ENCODE results near the gene FAM171A1. TPM values are rescaled to one million over a fixed set of nuclear protein-coding genes. Genes with fewer than 3 reads are reported as not detected.

FAM171A1 gene
- total and polyA plus RNA-seq, 2 donors (not counting 1 experiment from before 2014, with no cell fraction given) = 0.09 TPM; not detected in 1

- Histone ChIP-seq H3K4me2 (replicated peaks; ENCODE audit: low read depth, low read length, poor library complexity, severe bottlenecking) (no peak overlapping the region), H4K20me1 (ENCODE audit: control insufficient read depth, insufficient read depth, low read length, poor library complexity, severe bottlenecking) (no peaks in the 10 kb centered on the region), H3K9me3 (ENCODE audit: control extremely low read depth in 1 of 3, control insufficient read depth in 2 of 3, insufficient read depth in 1 of 3, low read length in 2 of 3) (no peaks in the 10 kb centered on the region), H3K79me2 (ENCODE audit: control insufficient read depth, insufficient read depth, low read length) (no peaks in the 10 kb centered on the region), H3K36me3 (replicated peaks in 1 of 2; ENCODE audit: control extremely low read depth in 1 of 2, control insufficient read depth in 1 of 2, extremely low read depth in 1 of 2, insufficient read depth in 2 of 2, low read length in 1 of 2) (no peaks in the 10 kb centered on the region), H3K9ac (ENCODE audit: low read length) (no peak overlapping the region), H3K27ac (ENCODE audit: low read length in 2 of 2) (no peak overlapping the region), H3K4me3 (ENCODE audit: control extremely low read depth in 1 of 5, extremely low read depth in 1 of 5, insufficient read depth in 1 of 5, low read depth in 2 of 5, low read length in 4 of 5) (no peak overlapping the region), H2AFZ (ENCODE audit: insufficient read depth, low read depth, low read length, poor library complexity, severe bottlenecking) (no peak overlapping the region), H3K4me1 (ENCODE audit: control insufficient read depth in 2 of 2, insufficient read depth in 2 of 2, low read length in 2 of 2) (peaks cover 17 to 19% of the 10 kb centered on the region in 2 donors), H3K27me3 (replicated peaks in 1 of 4; ENCODE audit: control extremely low read depth in 1 of 4, control insufficient read depth in 3 of 4, insufficient read depth in 4 of 4, low read length in 3 of 4) (peaks cover 0 to 3% (median 1%) of the 10 kb centered on the region in 4 experiments)
- DNase-seq (no peak), ATAC-seq (ENCODE audit: low read depth) (no peak)
- Mint-ChIP-seq H3K27me3 (peaks cover 16% of the 10 kb centered on the region), H3K4me1 (peaks cover 18% of the 10 kb centered on the region), H3K4me3 (no peak overlapping the region), H3K9me3 (ENCODE audit: insufficient read depth) (no peaks in the 10 kb centered on the region), H3K27ac (no peak overlapping the region)
- intact Hi-C loops (cut with micrococcal nuclease) = no loop called here
- no peak for TF ChIP-seq CTCF (IDR thresholded peaks at IDR 0.05)
- no peak for TF ChIP-seq EZH2 (IDR thresholded peaks at IDR 0.05; ENCODE audit: borderline replicate concordance, insufficient read depth, low read depth, low read length, poor library complexity, severe bottlenecking)
- WGBS (ENCODE audit: insufficient coverage) = 87% methylated on average over 5 of the region's 7 CpGs
- CTCF ChIA-PET = interaction anchor here (1.1 kb wide), 1 partner anchor 39 kb away, joined by 5 read pairs; no protein-coding TSS in a partner anchor
- POLR2A ChIA-PET = interaction anchor here (0.7 kb wide), 1 partner anchor 12 kb away, joined by 3 read pairs; no protein-coding TSS in a partner anchor
Measured at GRCh38 chr10:15172306-15172840, 198.7 kb downstream of the FAM171A1 start.
